ENCODE data around the gene FOXD3.
"Not testable (repeated sequence)": the region's sequence is repeated elsewhere in the genome, so short reads cannot be mapped to it uniquely, and the experiment has no call there.

FOXD3 gene

GRCh38 chr1:63321066-63321784 lies 1.1 kb upstream of the FOXD3 start:
- DNase-seq (ENCODE audit: low spot score): peak; percentile 53

GRCh38 chr1:63321785-63322113 lies 618 bp upstream of the FOXD3 start:
- peak; percentile 48 for DNase-seq (ENCODE audit: low spot score)

GRCh38 chr1:63322944-63323864 lies 837 bp downstream of the FOXD3 start:
- peak; percentile 71 for DNase-seq (ENCODE audit: low spot score)

- DNase-seq (ENCODE audit: low spot score): peak; percentile 60
These were observed 1.8 kb downstream of the FOXD3 start for GRCh38 chr1:63323865-63324778.

GRCh38 chr1:63324779-63325119 lies 2.4 kb downstream of the FOXD3 start:
- no peak for DNase-seq (ENCODE audit: low spot score)

- DNase-seq (ENCODE audit: low spot score): no peak
These were observed 3.1 kb downstream of the FOXD3 start for GRCh38 chr1:63325279-63325985.

- peak; percentile 63 for DNase-seq (ENCODE audit: low spot score)
These were observed 3.7 kb downstream of the FOXD3 start for GRCh38 chr1:63326106-63326472.

- peak; percentile 58 for DNase-seq (ENCODE audit: low spot score)
These were observed 4.4 kb downstream of the FOXD3 start for GRCh38 chr1:63326473-63327380.

- DNase-seq (ENCODE audit: low spot score): peak; percentile 92
These were observed 5.2 kb downstream of the FOXD3 start for GRCh38 chr1:63327417-63328054.

- no peak for DNase-seq (ENCODE audit: low spot score)
These were observed 5.8 kb downstream of the FOXD3 start for GRCh38 chr1:63328122-63328521.

- DNase-seq (ENCODE audit: low spot score): no peak
These were observed 6.4 kb downstream of the FOXD3 start for GRCh38 chr1:63328781-63329180.

GRCh38 chr1:63329621-63330330 lies 7.4 kb downstream of the FOXD3 start:
- DNase-seq (ENCODE audit: low spot score): peak; percentile 51

GRCh38 chr1:63330331-63330916 lies 8.1 kb downstream of the FOXD3 start:
- peak; percentile 58 for DNase-seq (ENCODE audit: low spot score)

GRCh38 chr1:63342402-63342801 lies 20.0 kb downstream of the FOXD3 start:
- no peak for DNase-seq (ENCODE audit: low spot score)

GRCh38 chr1:63343922-63344321 lies 21.6 kb downstream of the FOXD3 start:
- DNase-seq (ENCODE audit: low spot score): no peak

- no peak for DNase-seq (ENCODE audit: low spot score)
These were observed 28.0 kb downstream of the FOXD3 start for GRCh38 chr1:63350320-63350719.

- no peak for DNase-seq (ENCODE audit: low spot score)
These were observed 30.4 kb downstream of the FOXD3 start for GRCh38 chr1:63352736-63353135.

GRCh38 chr1:63356234-63356633 lies 33.9 kb downstream of the FOXD3 start:
- DNase-seq (ENCODE audit: low spot score): not testable (repeated sequence)

- DNase-seq (ENCODE audit: low spot score): no peak
These were observed 37.2 kb downstream of the FOXD3 start for GRCh38 chr1:63359561-63359960.

Data from ecto neural progenitor cell (in vitro differentiated cells).